Measurements from ENCODE around the gene FGF3.

Gene FGF3

GRCh38 chr11:69844396-69844795, 25.2 kb upstream of the FGF3 start:
- DNase-seq (ENCODE audit: low read depth, low spot score): no peak

GRCh38 chr11:69843529-69843921, 24.3 kb upstream of the FGF3 start:
- DNase-seq (ENCODE audit: low read depth, low spot score): no peak

GRCh38 chr11:69842746-69843528, 23.7 kb upstream of the FGF3 start:
- DNase-seq (ENCODE audit: low read depth, low spot score): no peak

- no peak for DNase-seq (ENCODE audit: low read depth, low spot score)
Measured at GRCh38 chr11:69841859-69842698, 22.9 kb upstream of the FGF3 start.

GRCh38 chr11:69841170-69841858, 22.1 kb upstream of the FGF3 start:
- no peak for DNase-seq (ENCODE audit: low read depth, low spot score)

GRCh38 chr11:69840371-69841169, 21.4 kb upstream of the FGF3 start:
- no peak for DNase-seq (ENCODE audit: low read depth, low spot score)

GRCh38 chr11:69839516-69839915, 20.3 kb upstream of the FGF3 start:
- DNase-seq (ENCODE audit: low read depth, low spot score): no peak

GRCh38 chr11:69837791-69838190, 18.6 kb upstream of the FGF3 start:
- no peak for DNase-seq (ENCODE audit: low read depth, low spot score)

- no peak for DNase-seq (ENCODE audit: low read depth, low spot score)
Measured at GRCh38 chr11:69836401-69836800, 17.2 kb upstream of the FGF3 start.

GRCh38 chr11:69834811-69835800, 15.9 kb upstream of the FGF3 start:
- DNase-seq (ENCODE audit: low read depth, low spot score): no peak

GRCh38 chr11:69834251-69834650, 15.0 kb upstream of the FGF3 start:
- no peak for DNase-seq (ENCODE audit: low read depth, low spot score)

- no peak for DNase-seq (ENCODE audit: low read depth, low spot score)
Measured at GRCh38 chr11:69832561-69833413, 13.6 kb upstream of the FGF3 start.

- no peak for DNase-seq (ENCODE audit: low read depth, low spot score)
Measured at GRCh38 chr11:69831985-69832384, 12.8 kb upstream of the FGF3 start.

- no peak for DNase-seq (ENCODE audit: low read depth, low spot score)
Measured at GRCh38 chr11:69830086-69830485, 10.9 kb upstream of the FGF3 start.

GRCh38 chr11:69828971-69829344, 9.7 kb upstream of the FGF3 start:
- no peak for DNase-seq (ENCODE audit: low read depth, low spot score)

GRCh38 chr11:69828276-69828970, 9.2 kb upstream of the FGF3 start:
- no peak for DNase-seq (ENCODE audit: low read depth, low spot score)

- DNase-seq (ENCODE audit: low read depth, low spot score): no peak
Measured at GRCh38 chr11:69826773-69827172, 7.6 kb upstream of the FGF3 start.

GRCh38 chr11:69825941-69826340, 6.7 kb upstream of the FGF3 start:
- no peak for DNase-seq (ENCODE audit: low read depth, low spot score)
